SH-SY5Y (cell line): Measurements from ENCODE around the gene RASGRP2.

Experiments
- GATA2 ChIP-seq: IDR thresholded peaks from 2 replicates; pipeline ENCODE4 v1.6.1; 2011; ENCODE audit warnings: mild to moderate bottlenecking, low read depth, low read length
- GATA3 ChIP-seq: IDR thresholded peaks from 2 replicates; pipeline ENCODE4 v1.6.1; 2011; ENCODE audit warnings: low read depth, mild to moderate bottlenecking, low read length, moderate library complexity

The RASGRP2 gene

GRCh38 chr11:64686466-64687170 lies 57.3 kb downstream of the RASGRP2 start:
- TF ChIP-seq GATA2 (no peak), GATA3 (no peak)

GRCh38 chr11:64685536-64685935 lies 58.4 kb downstream of the RASGRP2 start:
- no peak for TF ChIP-seq GATA3
- TF ChIP-seq GATA2 = no peak

GRCh38 chr11:64684357-64684756 lies 59.6 kb downstream of the RASGRP2 start:
- TF ChIP-seq GATA3 (no peak), GATA2 (no peak)

GRCh38 chr11:64681171-64681570 lies 62.8 kb downstream of the RASGRP2 start:
- TF ChIP-seq GATA3 (no peak), GATA2 (no peak)

GRCh38 chr11:64679846-64680245 lies 64.1 kb downstream of the RASGRP2 start:
- no peak for TF ChIP-seq GATA3
- TF ChIP-seq GATA2 = no peak

- no peak for TF ChIP-seq GATA3
- TF ChIP-seq GATA2 = no peak
These were observed 66.4 kb downstream of the RASGRP2 start for GRCh38 chr11:64677441-64678023.
